ENCODE measurements around the gene FBXO9. TPM values are rescaled to one million over a fixed set of nuclear protein-coding genes. Genes with fewer than 3 reads are reported as not detected.

Gene FBXO9
- total and polyA plus RNA-seq, 10 of the 15 experiments (the other 5 are each of a cell fraction or from before 2014, with no cell fraction given), result 9.9 to 68.9 (median 31.3) TPM

GRCh38 chr6:53042112-53042511, 23.1 kb upstream of the FBXO9 start:
- no peak for TF ChIP-seq ZNF207 (IDR thresholded peaks at IDR 0.05; ENCODE audit: borderline replicate concordance)
- TF ChIP-seq CBFB (IDR thresholded peaks at IDR 0.05; ENCODE audit: low read depth), result no peak
- TF ChIP-seq PKNOX1 (IDR thresholded peaks at IDR 0.05), result no peak
- no peak overlapping the region for H3K4me2 ChIP-seq (ENCODE audit: control insufficient read depth, insufficient read depth)
- POLR2A ChIA-PET, result interaction anchor here (0.6 kb wide), 1 partner anchor 58 kb away, joined by 4 read pairs; no protein-coding TSS in a partner anchor

GRCh38 chr6:53043581-53043980, 21.6 kb upstream of the FBXO9 start:
- Histone ChIP-seq H3K4me1 (ENCODE audit: control insufficient read depth, insufficient read depth, low read length) (0 out of 2 replicates have a peak, but pooled peaks cover 7% of the 10 kb centered on the region), H3K4me3 (no peak overlapping the region), H4K20me1 (ENCODE audit: control insufficient read depth, insufficient read depth) (no peaks in the 10 kb centered on the region), H3K4me2 (ENCODE audit: control insufficient read depth, insufficient read depth) (no peak overlapping the region), H3K27me3 (replicated peaks in 1 of 2; ENCODE audit: control insufficient read depth in 2 of 2, insufficient read depth in 2 of 2, low read length in 1 of 2) (no peaks in the 10 kb centered on the region), H3K9me3 (replicated peaks; ENCODE audit: control insufficient read depth, insufficient read depth, low read length) (no peaks in the 10 kb centered on the region), H3K9ac (ENCODE audit: control insufficient read depth, insufficient read depth, low read length) (no peak overlapping the region), H3K27ac (ENCODE audit: control insufficient read depth, insufficient read depth) (no peak overlapping the region), H3K36me3 (ENCODE audit: control insufficient read depth in 2 of 2, insufficient read depth in 2 of 2, low read length in 1 of 2) (peaks cover 2% of the 10 kb centered on the region in 2 experiments; a peak in 2 of 4 replicates), H2AFZ (ENCODE audit: control insufficient read depth, low read depth, low read length) (no peak overlapping the region), H3K79me2 (ENCODE audit: control insufficient read depth, insufficient read depth, low read length) (no peaks in the 10 kb centered on the region)
- ChIA-PET CTCF (interaction anchor here (1.0 kb wide), 1 partner anchor 13 kb away, joined by 3 read pairs; no protein-coding TSS in a partner anchor), RAD21 (ENCODE audit: unreplicated experiment) (no interaction called here), SMC1A (ENCODE audit: uncharacterized antibody, unreplicated experiment) (interaction anchor here (0.5 to 1.1 kb wide), 2 partner anchors 42 to 826 kb away, joined by 3 to 5 read pairs; no protein-coding TSS in a partner anchor), POLR2A (interaction anchor here (0.7 kb wide), 1 partner anchor 22 kb away, joined by 3 read pairs; no protein-coding TSS in a partner anchor)
- DNase-seq (ENCODE audit: low read depth, low spot score) (no peak), FAIRE-seq (no peak), ATAC-seq (no peak)
- intact Hi-C loops (cut with micrococcal nuclease; ENCODE audit: unreplicated experiment), result no loop called here
- in situ Hi-C loops (cut with MboI), result no loop called here
- no TSS peak for BruUV-seq (replicated peaks)
- no peak for TF ChIP-seq TBL1XR1 (IDR thresholded peaks at IDR 0.05; ENCODE audit: low read depth, low read length)
- TF ChIP-seq CBX5 (IDR thresholded peaks at IDR 0.05; ENCODE audit: low read depth), result no peak
- TF ChIP-seq CREB1 (IDR thresholded peaks at IDR 0.05; ENCODE audit: low read depth), result no peak
- no peak for TF ChIP-seq SIX5 (IDR thresholded peaks at IDR 0.05; ENCODE audit: low read depth, low read length, severe bottlenecking)
- no peak for TF ChIP-seq EED (IDR thresholded peaks at IDR 0.05; ENCODE audit: low read depth)
- no peak for TF ChIP-seq LARP7 (IDR thresholded peaks at IDR 0.05)
- TF ChIP-seq BMI1 (IDR thresholded peaks at IDR 0.05; ENCODE audit: borderline replicate concordance), result no peak
- no peak for TF ChIP-seq MYC (IDR thresholded peaks at IDR 0.05; ENCODE audit: insufficient read depth, insufficient read length, insufficient replicate concordance, low read length, severe bottlenecking)
- no peak for TF ChIP-seq POLR2AphosphoS5 (IDR thresholded peaks at IDR 0.05; ENCODE audit: low read length)
- TF ChIP-seq SKIL (IDR thresholded peaks at IDR 0.05; ENCODE audit: low read depth, poor library complexity, severe bottlenecking), result no peak
- TF ChIP-seq GATAD2B (conservative IDR thresholded peaks at IDR 0.05; ENCODE audit: low read depth), result no peak
- TF ChIP-seq IKZF2 (IDR thresholded peaks at IDR 0.05), result no peak
- TF ChIP-seq CHD4 (IDR thresholded peaks at IDR 0.05), result no peak
- TF ChIP-seq STAT3 (IDR thresholded peaks at IDR 0.05; ENCODE audit: low read depth, low read length), result no peak

More at GRCh38 chr6:53042112-53042511, 23.1 kb upstream of the FBXO9 start:
- no peak overlapping the region for H3K27ac ChIP-seq (ENCODE audit: control insufficient read depth, insufficient read depth)
- DNase-seq (ENCODE audit: low read depth, low spot score) (no peak), FAIRE-seq (peak; percentile 31), ATAC-seq (no peak)
- intact Hi-C loops (cut with micrococcal nuclease; ENCODE audit: unreplicated experiment), result no loop called here
- no peaks in the 10 kb centered on the region for H3K4me1 ChIP-seq (ENCODE audit: control insufficient read depth, insufficient read depth, low read length)
- ChIA-PET SMC1A (ENCODE audit: uncharacterized antibody, unreplicated experiment) (interaction anchor here (0.6 kb wide), 1 partner anchor 34 kb away, joined by 3 read pairs; no protein-coding TSS in a partner anchor), CTCF (interaction anchor here (0.7 to 1.1 kb wide), 2 partner anchors 13 to 33 kb away, joined by 3 read pairs; no protein-coding TSS in a partner anchor), RAD21 (ENCODE audit: unreplicated experiment) (no interaction called here)
- H2AFZ ChIP-seq (ENCODE audit: control insufficient read depth, low read depth, low read length), result no peak overlapping the region
- BruUV-seq (replicated peaks), result no TSS peak
- H3K9me3 ChIP-seq (replicated peaks; ENCODE audit: control insufficient read depth, insufficient read depth, low read length), result no peaks in the 10 kb centered on the region
- WGBS (ENCODE audit: insufficient coverage, insufficient replicate concordance, low lambda C conversion rate, missing lambda C conversion rate), result 67% methylated on average over 4 of the region's 4 CpGs
- H3K4me3 ChIP-seq, result no peak overlapping the region
- H3K79me2 ChIP-seq (ENCODE audit: control insufficient read depth, insufficient read depth, low read length), result no peaks in the 10 kb centered on the region
- no peak overlapping the region for H3K9ac ChIP-seq (ENCODE audit: control insufficient read depth, insufficient read depth, low read length)
- in situ Hi-C loops (cut with MboI), result no loop called here
- H3K27me3 ChIP-seq (replicated peaks in 1 of 2; ENCODE audit: control insufficient read depth in 2 of 2, insufficient read depth in 2 of 2, low read length in 1 of 2), result no peaks in the 10 kb centered on the region
- no peaks in the 10 kb centered on the region for H4K20me1 ChIP-seq (ENCODE audit: control insufficient read depth, insufficient read depth)
- peaks cover 2% of the 10 kb centered on the region in 2 experiments; a peak in 2 of 4 replicates for H3K36me3 ChIP-seq (ENCODE audit: control insufficient read depth in 2 of 2, insufficient read depth in 2 of 2, low read length in 1 of 2)
